ENCODE data around the gene STX19.

The STX19 gene

GRCh38 chr3:94026623-94027022 lies 1.8 kb downstream of the STX19 start:
- no peak for DNase-seq

DNA sequence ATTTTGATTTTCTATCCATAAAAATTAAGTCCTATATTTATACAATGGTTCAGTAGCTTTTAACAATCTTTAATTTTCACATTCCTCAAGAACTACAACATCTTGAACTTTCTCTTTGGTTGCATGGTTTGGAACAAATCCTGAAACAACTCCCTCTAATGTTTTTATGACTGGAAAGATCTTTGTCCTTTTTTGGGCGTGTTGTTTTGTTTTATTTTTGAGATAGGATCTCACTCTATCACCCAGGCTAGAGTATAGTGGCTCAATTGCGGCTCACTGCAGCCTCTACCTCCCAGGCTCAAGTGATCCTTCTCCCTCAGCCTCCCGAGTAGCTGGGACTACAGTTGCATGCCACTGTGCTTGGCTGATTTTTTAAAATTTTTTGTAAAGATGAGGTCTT lies 4.0 kb downstream of the STX19 start:
- no peak for DNase-seq

- DNase-seq, result no peak
These were observed 8.1 kb downstream of the STX19 start for GRCh38 chr3:94020293-94020692.

GRCh38 chr3:94019659-94020058 lies 8.7 kb downstream of the STX19 start:
- no peak for DNase-seq

DNA sequence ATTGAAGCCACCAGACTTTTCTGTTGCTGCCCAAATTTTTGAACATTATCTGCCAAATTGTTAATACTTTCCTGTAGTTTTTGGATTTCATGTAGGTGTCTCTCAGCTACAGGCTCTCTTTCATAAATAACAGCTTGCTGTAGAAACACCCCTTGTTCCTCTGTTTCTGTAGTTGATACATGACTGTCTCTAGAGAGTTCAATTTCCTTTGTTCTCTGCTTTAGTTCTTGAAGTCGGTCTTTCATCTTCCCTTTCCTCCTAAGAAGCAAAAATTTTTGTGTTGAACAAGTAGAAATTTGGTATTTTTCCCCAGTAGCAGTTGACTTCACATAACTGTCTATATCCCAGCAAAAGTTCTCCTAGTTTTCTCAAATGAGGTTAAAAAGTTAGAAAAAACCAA lies 13.4 kb downstream of the STX19 start:
- DNase-seq, result no peak

DNA sequence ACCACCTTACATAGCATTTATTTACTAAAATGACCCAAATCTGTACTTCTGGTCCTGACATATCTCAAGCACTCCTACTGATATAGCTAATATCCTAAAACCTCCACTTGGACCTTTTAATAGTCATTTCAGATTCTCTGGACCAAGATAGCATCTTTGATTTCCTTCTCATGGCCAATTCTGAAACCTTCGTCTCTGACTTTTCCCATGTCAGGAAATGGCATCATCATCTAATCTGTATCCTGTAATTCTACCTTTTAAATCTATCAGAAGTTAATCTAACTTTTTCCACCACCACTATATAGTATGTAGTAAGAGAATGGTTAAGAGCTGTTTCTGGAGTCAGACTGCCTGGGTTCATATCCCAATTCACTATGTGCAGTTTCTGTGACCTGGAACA lies 16.2 kb downstream of the STX19 start:
- no peak for DNase-seq

DNA sequence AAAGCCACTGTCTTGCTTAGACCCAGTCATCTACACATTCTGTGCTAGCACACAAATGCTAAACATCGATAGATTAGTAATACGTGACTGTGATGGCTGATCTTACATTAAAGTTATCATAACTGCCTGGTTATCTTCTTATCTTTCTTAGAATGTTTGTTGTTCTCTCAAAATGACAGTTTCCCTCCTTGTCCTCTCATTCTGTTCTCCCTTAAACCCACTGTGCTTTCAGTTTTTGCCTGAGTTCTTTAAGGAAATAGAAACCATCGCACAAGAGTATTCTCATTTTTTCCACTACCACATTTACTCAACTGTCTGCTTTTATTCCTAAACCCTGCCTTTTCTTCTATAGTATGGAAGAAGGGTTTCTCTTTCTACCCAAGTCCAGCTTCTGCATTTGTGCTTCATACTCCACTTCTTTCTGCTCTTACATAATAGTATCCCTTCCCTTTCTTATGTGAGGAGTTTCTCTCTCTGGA lies 17.1 kb downstream of the STX19 start:
- no peak for DNase-seq

GRCh38 chr3:94009608-94010007 lies 18.8 kb downstream of the STX19 start:
- DNase-seq, result no peak

DNA sequence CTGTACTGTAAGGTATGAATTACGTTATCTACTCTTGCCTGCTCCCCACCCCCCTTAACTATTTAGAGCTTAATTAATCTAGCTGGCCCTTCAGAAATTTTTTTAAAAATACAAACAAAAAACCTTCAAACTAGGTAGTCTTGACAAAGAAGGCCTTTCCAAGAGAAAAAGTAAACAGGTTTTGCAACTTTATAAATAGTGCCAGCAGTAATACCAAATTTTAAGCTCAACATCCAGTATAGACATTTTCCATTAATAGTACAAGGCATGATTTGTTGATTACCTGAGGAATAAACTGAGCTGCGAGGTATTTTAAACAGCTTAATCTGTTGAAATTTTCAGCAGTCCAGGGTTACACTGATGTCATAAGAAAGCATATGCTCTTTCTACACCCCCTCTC lies 20.1 kb downstream of the STX19 start:
- no peak for DNase-seq

DNA sequence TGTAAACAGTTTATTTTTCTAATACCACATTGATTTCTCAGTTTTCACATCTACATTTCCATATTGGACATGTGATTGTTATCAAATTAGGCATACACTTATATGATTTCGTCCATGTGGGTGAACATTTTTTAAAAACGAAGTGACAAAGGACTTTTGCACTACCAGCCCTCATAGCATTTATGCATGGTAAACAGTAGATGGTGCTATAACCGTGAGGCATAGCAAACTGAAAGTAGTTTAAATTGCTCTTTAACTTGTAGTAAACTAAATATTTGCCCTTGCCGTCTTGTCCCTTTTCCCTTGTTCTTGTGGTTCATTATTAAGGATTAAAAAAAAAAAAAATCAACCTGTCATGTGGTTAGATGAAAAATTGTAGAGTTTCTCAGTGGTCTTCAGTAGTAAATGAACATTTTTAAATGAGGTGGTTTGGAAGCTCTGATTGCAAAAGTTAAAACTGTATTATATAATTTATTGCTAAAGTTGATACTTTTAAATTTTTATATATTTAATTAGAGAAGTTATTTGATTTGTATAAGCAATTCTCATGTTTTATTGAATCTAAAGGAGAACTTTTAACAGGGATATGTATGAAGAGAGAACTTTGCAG lies 24.0 kb downstream of the STX19 start:
- DNase-seq, result no peak

GRCh38 chr3:94001827-94002495 lies 26.4 kb downstream of the STX19 start:
- no peak for DNase-seq

DNA sequence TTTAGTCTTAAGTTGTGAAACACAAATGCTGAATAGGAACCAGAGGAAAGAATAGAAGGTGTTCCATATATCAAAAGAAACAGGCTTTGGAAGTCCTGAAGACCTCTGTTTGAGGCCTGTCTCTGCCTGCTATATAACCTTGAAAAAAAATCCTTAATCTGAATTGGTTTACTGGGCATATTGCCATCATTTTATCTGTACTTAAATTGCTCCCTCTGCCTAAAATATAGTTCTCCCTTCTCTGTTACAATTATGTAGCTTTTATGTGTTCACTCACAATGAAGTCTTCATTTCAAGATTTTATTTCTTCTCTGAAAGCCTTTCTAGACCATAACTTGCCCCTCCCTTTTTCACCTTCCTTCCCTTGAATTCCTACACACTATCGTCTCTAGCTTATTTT lies 27.2 kb downstream of the STX19 start:
- no peak for DNase-seq

DNA sequence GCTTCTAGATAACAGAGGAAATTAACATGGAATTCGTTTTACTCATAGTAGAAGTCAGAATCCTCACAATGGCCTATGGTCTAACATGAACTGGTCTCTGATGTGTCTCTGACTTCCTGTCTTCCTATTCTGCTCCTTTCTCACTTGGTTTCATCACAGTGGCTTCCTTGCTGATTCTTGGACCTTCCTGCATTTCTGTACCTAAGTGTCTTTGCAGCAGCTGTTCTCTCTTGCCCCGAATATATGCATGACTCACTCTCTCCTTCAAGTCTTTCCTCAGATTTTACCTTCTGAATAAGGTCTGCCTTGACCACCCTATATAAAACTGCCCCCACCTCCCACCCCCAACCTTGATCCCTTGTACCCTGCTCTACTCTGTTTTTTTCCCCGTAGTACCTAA lies 34.3 kb downstream of the STX19 start:
- DNase-seq, result no peak

DNA sequence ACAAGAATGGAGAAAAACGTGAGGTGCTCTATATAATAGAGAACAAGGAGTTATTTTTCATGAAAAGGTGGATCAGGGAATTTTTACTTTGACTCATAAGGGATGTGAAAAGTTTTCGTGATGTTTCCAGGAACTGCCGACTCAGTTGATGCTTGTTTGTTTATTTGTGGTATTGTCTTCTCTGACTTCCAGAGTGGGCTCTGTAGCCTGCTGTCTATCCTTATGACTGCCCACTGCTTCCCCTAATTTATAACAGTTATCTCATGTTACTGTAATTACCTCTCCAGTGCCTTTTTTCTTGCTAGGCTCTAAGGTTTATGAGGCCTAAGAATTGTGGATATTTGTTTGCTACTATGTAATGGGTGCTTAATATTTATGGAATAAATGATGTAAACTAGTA lies 36.2 kb downstream of the STX19 start:
- no peak for DNase-seq

DNA sequence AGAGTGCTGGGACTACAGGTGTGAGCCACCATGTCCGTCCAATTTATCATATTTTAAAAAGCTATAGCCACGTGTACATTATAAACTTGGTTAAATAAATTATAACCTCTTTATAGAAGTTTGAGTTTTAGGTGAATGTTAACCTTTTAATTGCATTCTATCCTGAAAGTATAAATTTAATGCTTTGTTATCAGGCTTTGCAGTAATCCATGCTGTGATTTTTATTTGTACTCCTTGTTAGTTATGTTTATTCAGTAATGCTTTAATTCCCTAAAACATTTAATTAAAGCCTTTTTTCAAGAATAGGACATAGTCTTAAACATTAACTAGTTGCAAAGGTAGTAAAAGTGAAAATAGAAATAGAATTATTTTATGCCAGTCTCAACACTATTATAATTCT lies 36.8 kb downstream of the STX19 start:
- DNase-seq, result no peak

DNA sequence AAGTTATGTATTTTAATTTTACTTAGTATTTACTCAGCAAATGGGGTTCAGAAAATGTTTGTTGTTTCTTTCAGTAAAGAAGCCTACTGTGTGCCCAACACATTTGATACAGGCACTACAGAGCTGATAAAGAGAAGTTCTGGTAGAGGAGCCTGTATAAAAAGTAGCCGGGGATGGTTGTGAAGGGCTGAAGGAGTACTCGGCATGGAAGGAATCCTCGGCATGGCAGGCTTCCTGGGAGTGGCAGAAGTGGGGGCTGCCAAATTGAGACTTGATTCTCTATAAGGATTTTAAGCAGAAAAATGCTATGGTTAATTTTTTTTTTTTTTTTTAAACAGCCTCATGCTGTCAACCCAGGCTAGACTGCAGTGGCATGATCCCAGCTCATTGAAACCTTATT lies 39.2 kb downstream of the STX19 start:
- no peak for DNase-seq

DNA sequence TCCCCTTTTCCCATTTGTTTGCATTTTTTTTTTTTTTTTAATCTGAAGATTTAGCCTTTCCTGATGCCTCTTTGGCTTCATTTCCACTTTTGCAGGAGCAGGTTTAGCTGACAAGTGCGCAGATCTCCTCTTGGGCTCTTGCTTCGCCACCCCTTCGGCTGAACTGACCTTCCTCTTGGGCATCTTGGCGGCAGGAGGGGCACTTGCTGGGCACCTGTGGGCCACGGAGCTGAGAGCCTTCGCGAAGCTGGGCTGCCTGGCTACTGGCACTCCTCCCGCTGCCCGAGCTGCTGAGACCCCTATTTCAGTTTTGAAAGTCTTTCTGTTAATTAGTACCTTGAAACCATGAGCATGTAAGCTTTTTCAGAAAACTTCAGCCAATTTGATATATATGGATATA lies 39.6 kb downstream of the STX19 start:
- no peak for DNase-seq

GRCh38 chr3:93988283-93988682 lies 40.1 kb downstream of the STX19 start:
- DNase-seq, result no peak

DNA sequence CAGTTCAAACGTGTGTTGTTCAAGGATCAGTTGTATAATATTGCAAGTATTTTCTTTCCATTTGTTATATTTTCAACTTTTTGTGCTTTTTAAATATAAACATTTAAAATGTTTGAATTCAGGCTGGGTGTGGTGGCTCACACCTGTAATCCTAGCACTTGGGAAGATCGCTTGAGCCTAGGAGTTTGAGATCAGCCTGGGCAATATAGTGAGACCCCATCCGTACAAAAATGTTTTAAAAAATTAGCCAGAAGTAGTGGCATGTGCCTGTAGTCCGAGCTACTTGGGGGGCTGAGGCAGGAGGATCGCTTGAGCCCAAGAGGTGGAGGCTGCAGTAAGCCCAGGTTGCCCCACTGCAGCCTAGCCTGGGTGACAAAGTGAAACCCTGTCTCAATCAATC lies 43.8 kb downstream of the STX19 start:
- DNase-seq, result no peak

- DNase-seq, result no peak
These were observed 45.0 kb downstream of the STX19 start for GRCh38 chr3:93983408-93983807.

GRCh38 chr3:93981649-93982048 lies 46.7 kb downstream of the STX19 start:
- no peak for DNase-seq

- DNase-seq, result peak; percentile 73 to 87 (median 84)
These were observed 48.3 kb downstream of the STX19 start, which contains the start of gene ARL13B for GRCh38 chr3:93979850-93980676. ARL13B (plus strand) TSS chr3:93980155; CDS start chr3:93980424, 269 bp downstream.

DNA sequence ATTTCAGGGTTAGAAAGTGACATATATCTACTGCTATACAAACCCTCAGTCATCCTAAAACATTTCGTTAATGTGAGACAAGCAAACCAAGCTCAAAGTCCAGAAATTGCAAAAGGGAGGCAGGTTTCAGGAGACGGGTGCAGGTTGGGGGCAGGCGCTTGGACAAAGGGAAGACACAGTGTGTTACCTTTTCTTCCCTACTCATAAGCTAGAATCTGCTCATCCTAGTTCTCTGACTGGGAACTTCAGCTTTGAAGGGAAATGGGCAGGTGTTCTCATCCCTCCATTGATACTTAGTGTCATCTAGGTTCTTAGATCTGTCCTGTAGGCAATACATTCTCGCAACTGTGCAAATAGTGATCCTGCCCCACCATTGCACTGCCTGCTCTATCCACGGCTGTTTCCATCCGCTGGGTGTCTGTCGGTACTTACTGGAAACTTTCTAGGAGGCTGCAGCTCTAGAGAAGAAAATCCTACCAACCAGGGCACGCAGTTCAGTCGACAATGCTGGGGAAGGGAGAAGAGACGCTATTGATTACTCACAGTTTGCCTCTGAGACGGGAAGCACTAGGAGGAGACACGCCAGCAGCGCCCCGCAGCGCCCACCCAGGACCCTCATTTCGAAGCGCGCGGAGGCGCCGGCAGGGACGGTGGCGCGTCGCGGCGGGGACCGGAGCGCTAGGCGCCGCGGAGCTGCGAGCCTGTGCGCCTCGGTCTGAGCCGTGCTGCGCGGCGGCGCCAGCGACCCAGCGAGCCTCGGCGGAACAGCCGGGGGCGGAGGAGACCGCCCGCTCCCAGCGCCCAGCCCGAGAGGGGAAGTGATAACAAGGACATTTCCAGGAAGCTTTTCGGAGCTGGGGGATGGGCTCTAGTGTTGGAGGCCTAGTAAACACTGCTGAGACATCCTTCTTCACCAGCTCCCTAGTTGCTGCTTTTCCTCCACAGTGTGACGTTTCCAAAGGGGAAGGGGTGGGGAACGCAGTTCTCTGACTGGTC lies 55.0 kb downstream of the STX19 start, which contains the start of gene PROS1:
Gene PROS1, minus strand, starts transcription at position 766 of the 996 bp plus-strand sequence. Its CDS starts 147 bp downstream, at position 619.
- DNase-seq, result peak in 1 of 4 experiments; percentile 16

Data from activated CD4-positive, CD25-positive, alpha-beta regulatory T cell (primary cell).